Neural cell (in vitro differentiated cells): ENCODE measurements around the gene CLIC4. TPM values are rescaled to one million over a fixed set of nuclear protein-coding genes. Genes with fewer than 3 reads are reported as not detected.

Experiments used
- H2AFZ ChIP-seq: fragments of 200-600, 300-800 bp; sonication (generic), shearing (Covaris generic); 2 replicates; pipeline ENCODE4 v1.6.0; 2014; ENCODE audit warnings: low read depth, mild to moderate bottlenecking, antibody characterized with exemption, low read length, moderate library complexity
- H3F3A ChIP-seq: fragments of 200-600 bp; shearing (Covaris generic); 2 replicates; pipeline ENCODE4 v1.6.1; 2016; ENCODE audit warnings: mild to moderate bottlenecking, moderate library complexity, mixed read lengths, antibody characterized with exemption, low read length; ENCODE audit not compliant: insufficient read depth, poor library complexity, severe bottlenecking
- H3K27ac ChIP-seq: fragments of 200-600, 300-800 bp; sonication (generic), shearing (Covaris generic); 2 replicates; pipeline ENCODE4 v1.5.1; 2014; ENCODE audit warnings: mild to moderate bottlenecking, low read length, moderate library complexity
- H3K27me3 ChIP-seq: fragments of 300-800, 200-600 bp; sonication (generic), shearing (Covaris generic); 2 replicates; pipeline ENCODE4 v1.6.0; 2014; ENCODE audit warnings: mild to moderate bottlenecking, low read depth, low read length, moderate library complexity; ENCODE audit not compliant: insufficient read depth
- H3K36me3 ChIP-seq: fragments of 300-800, 200-600 bp; sonication (generic), shearing (Covaris generic); 2 replicates; pipeline ENCODE4 v1.5.1; 2014; ENCODE audit warnings: mild to moderate bottlenecking, antibody characterized with exemption, low read length, moderate library complexity; ENCODE audit not compliant: insufficient read depth
- H3K4me2 ChIP-seq: fragments of 300-800, 200-600 bp; sonication (generic), shearing (Covaris generic); 2 replicates; pipeline ENCODE4 v1.6.0; 2014; ENCODE audit warnings: mild to moderate bottlenecking, low read length
- H3K4me3 ChIP-seq: fragments of 300-800, 200-600 bp; sonication (generic), shearing (Covaris generic); 2 replicates; pipeline ENCODE4 v1.5.1; 2014; ENCODE audit warnings: mild to moderate bottlenecking, low read length, moderate library complexity
- H3K79me2 ChIP-seq: fragments of 200-600 bp; shearing (Covaris generic); replicated peaks from 2 replicates; pipeline ENCODE4 v1.6.0; 2014; ENCODE audit warnings: mild to moderate bottlenecking, low read length, moderate library complexity; ENCODE audit not compliant: insufficient read depth
- H3K9ac ChIP-seq: fragments of 300-800, 200-600 bp; sonication (generic), shearing (Covaris generic); 2 replicates; pipeline ENCODE4 v1.6.1; 2016; ENCODE audit warnings: mild to moderate bottlenecking, low read length, mixed read lengths
- H3K9me2 ChIP-seq: fragments of 200-600 bp; shearing (Covaris generic); 2 replicates; pipeline ENCODE4 v1.6.1; 2016; ENCODE audit warnings: mild to moderate bottlenecking, low read length, mixed read lengths; ENCODE audit not compliant: insufficient read depth
- H3K9me3 ChIP-seq: fragments of 200-600, 300-800 bp; sonication (generic), shearing (Covaris generic); 2 replicates; pipeline ENCODE4 v1.6.1; 2016; ENCODE audit warnings: mild to moderate bottlenecking, mixed run types, low read length, moderate library complexity, mixed read lengths
- H4K20me1 ChIP-seq: fragments of 200-600 bp; shearing (Covaris generic); 2 replicates; pipeline ENCODE4 v1.6.1; 2016; ENCODE audit warnings: mild to moderate bottlenecking, mixed run types; ENCODE audit not compliant: insufficient read depth
- CTCF ChIP-seq: fragments of 450-650 bp; IDR thresholded peaks from 2 replicates; pipeline ENCODE4 v1.5.1; 2014; ENCODE audit warnings: antibody characterized with exemption, mild to moderate bottlenecking, moderate library complexity; ENCODE audit not compliant: poor library complexity, severe bottlenecking
- EP300 ChIP-seq: fragments of 450-650 bp; conservative IDR thresholded peaks from 2 replicates; pipeline ENCODE4 v1.6.1; 2014; ENCODE audit warnings: antibody characterized with exemption, mild to moderate bottlenecking, moderate library complexity; ENCODE audit not compliant: poor library complexity, severe bottlenecking
- EZH2 ChIP-seq: fragments of 200-600, 300-800 bp; shearing (Covaris generic), sonication (generic); IDR thresholded peaks from 2 replicates; pipeline ENCODE4 v1.6.1; 2014; ENCODE audit warnings: antibody characterized with exemption, low read length, borderline replicate concordance, mild to moderate bottlenecking; ENCODE audit not compliant: insufficient read depth, poor library complexity, severe bottlenecking
- MXI1 ChIP-seq: fragments of 450-650 bp; conservative IDR thresholded peaks from 2 replicates; pipeline ENCODE4 v1.6.1; 2014; ENCODE audit warnings: antibody characterized with exemption, mild to moderate bottlenecking; ENCODE audit not compliant: poor library complexity, severe bottlenecking
- POLR2AphosphoS5 ChIP-seq: IDR thresholded peaks from 2 replicates; pipeline ENCODE4 v1.6.1; 2012
- RAD21 ChIP-seq: fragments of 450-650 bp; conservative IDR thresholded peaks from 2 replicates; pipeline ENCODE4 v1.6.1; 2014; ENCODE audit warnings: antibody characterized with exemption, mild to moderate bottlenecking, moderate library complexity
- SMC3 ChIP-seq: fragments of 450-650 bp; conservative IDR thresholded peaks from 2 replicates; pipeline ENCODE4 v1.6.1; 2014; ENCODE audit warnings: antibody characterized with exemption, mild to moderate bottlenecking, moderate library complexity; ENCODE audit not compliant: poor library complexity
- TAF1 ChIP-seq: IDR thresholded peaks from 2 replicates; pipeline ENCODE4 v1.6.1; 2012; ENCODE audit warnings: low read depth
- polyA plus RNA-seq: library from polyadenylated mRNA; depleted of rRNA; stranded (reverse); fragments of >200 nt; gene quantifications from 2 replicates; pipeline ENCODE4 v1.2.3, GENCODE V29; 2014
- TF ChIP-seq, protein P1 (sequence below): IDR thresholded peaks from 2 replicates; pipeline ENCODE4 v1.6.1; 2012; ENCODE audit warnings: borderline replicate concordance

Gene CLIC4
- polyA plus RNA-seq, 1 donor from 2014 or later = 133 TPM

- Histone ChIP-seq H2AFZ (no peak overlapping the region), H3K79me2 (no peaks in the 10 kb centered on the region), H3K9ac (no peak overlapping the region), H4K20me1 (no peaks in the 10 kb centered on the region), H3K27ac (no peak overlapping the region), H3K4me3 (no peak overlapping the region), H3K36me3 (no peaks in the 10 kb centered on the region), H3K27me3 (no peaks in the 10 kb centered on the region), H3K9me2 (no peaks in the 10 kb centered on the region), H3K4me2 (no peak overlapping the region), H3F3A (no peaks in the 10 kb centered on the region), H3K9me3 (no peaks in the 10 kb centered on the region)
- TF ChIP-seq POLR2AphosphoS5 = no peak
- TF ChIP-seq TAF1 = no peak
- TF ChIP-seq EP300 = no peak
- TF ChIP-seq SMC3 = no peak
- no peak for TF ChIP-seq CTCF
- TF ChIP-seq RAD21 = no peak
- no peak for TF ChIP-seq MXI1
- TF ChIP-seq EZH2 = no peak
- TF ChIP-seq, protein P1, sequence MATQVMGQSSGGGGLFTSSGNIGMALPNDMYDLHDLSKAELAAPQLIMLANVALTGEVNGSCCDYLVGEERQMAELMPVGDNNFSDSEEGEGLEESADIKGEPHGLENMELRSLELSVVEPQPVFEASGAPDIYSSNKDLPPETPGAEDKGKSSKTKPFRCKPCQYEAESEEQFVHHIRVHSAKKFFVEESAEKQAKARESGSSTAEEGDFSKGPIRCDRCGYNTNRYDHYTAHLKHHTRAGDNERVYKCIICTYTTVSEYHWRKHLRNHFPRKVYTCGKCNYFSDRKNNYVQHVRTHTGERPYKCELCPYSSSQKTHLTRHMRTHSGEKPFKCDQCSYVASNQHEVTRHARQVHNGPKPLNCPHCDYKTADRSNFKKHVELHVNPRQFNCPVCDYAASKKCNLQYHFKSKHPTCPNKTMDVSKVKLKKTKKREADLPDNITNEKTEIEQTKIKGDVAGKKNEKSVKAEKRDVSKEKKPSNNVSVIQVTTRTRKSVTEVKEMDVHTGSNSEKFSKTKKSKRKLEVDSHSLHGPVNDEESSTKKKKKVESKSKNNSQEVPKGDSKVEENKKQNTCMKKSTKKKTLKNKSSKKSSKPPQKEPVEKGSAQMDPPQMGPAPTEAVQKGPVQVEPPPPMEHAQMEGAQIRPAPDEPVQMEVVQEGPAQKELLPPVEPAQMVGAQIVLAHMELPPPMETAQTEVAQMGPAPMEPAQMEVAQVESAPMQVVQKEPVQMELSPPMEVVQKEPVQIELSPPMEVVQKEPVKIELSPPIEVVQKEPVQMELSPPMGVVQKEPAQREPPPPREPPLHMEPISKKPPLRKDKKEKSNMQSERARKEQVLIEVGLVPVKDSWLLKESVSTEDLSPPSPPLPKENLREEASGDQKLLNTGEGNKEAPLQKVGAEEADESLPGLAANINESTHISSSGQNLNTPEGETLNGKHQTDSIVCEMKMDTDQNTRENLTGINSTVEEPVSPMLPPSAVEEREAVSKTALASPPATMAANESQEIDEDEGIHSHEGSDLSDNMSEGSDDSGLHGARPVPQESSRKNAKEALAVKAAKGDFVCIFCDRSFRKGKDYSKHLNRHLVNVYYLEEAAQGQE = no peak
Observed at GRCh38 chr1:24862775-24863483, 117.7 kb downstream of the CLIC4 start.

DNA sequence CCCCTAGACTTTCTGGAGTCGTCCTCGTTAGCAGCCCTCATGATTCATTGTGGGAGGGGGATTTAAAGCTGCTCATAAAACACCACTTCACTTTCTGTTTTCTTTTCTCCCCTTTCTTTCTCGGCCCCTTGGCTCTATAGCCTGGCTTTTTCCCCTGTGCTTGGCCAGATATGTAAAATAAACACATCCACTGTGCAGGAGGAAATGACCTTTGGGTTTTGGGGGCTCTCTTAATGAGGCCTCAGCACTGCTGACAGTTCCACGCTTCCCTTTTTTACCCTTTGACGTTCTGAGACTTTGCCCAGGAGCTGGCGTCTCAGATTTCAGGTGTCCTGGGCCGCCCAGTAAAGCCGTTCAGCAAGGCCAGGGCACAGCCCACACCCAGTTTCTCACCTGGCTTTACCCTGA is 119.1 kb downstream of the CLIC4 start:
- H3K9me2 ChIP-seq = no peaks in the 10 kb centered on the region
- H2AFZ ChIP-seq = no peak overlapping the region
- H4K20me1 ChIP-seq = no peaks in the 10 kb centered on the region
- TF ChIP-seq, protein P1 = no peak
- TF ChIP-seq CTCF (no peak), EP300 (no peak), RAD21 (no peak), TAF1 (no peak)
- H3K36me3 ChIP-seq = no peaks in the 10 kb centered on the region
- no peak overlapping the region for H3K9ac ChIP-seq
- no peaks in the 10 kb centered on the region for H3K27me3 ChIP-seq
- H3K4me3 ChIP-seq = no peak overlapping the region
- H3K79me2 ChIP-seq = no peaks in the 10 kb centered on the region
- H3F3A ChIP-seq = no peaks in the 10 kb centered on the region
- H3K27ac ChIP-seq = no peak overlapping the region
- no peaks in the 10 kb centered on the region for H3K9me3 ChIP-seq
- H3K4me2 ChIP-seq = no peak overlapping the region
